Myocyte (in vitro differentiated cells): ENCODE results near the gene KLHDC9. TPM values are rescaled to one million over a fixed set of nuclear protein-coding genes. Genes with fewer than 3 reads are reported as not detected.
"Not testable (repeated sequence)": the region's sequence is repeated elsewhere in the genome, so short reads cannot be mapped to it uniquely, and the experiment has no call there.

Experiments
- DNase-seq: peaks from one replicate; pipeline ENCODE4 v3.0.0-alpha.2; 2012; ENCODE audit warnings: low read depth
- total RNA-seq: library from RNA; depleted of rRNA; stranded (reverse); fragments of >200 nt; gene quantifications from 2 replicates; pipeline ENCODE4 v1.2.3, GENCODE V29; 2014

The KLHDC9 gene
- total RNA-seq, 1 donor from 2014 or later, result 1.1 TPM

DNA sequence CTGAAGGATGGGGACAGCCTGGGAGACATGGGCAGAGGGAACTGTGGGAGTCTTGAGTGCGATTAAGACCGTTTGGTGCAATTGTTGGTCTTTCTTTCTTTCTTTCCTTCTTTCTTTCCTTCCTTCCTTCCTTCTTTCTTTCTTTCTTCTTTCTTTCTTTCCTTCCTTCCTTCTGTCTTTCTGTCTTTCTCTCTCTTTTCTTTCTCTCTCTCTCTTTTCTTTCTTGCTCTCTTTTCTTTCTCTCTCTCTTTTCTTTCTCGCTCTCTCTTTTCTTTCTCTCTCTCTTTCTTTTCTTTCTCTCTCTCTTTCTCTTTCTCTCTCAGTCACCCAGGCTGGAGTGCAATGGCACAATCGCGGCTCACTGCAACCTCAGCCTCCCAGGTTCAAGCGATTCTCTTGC is 2.9 kb upstream of the KLHDC9 start:
- DNase-seq, result no peak

DNA sequence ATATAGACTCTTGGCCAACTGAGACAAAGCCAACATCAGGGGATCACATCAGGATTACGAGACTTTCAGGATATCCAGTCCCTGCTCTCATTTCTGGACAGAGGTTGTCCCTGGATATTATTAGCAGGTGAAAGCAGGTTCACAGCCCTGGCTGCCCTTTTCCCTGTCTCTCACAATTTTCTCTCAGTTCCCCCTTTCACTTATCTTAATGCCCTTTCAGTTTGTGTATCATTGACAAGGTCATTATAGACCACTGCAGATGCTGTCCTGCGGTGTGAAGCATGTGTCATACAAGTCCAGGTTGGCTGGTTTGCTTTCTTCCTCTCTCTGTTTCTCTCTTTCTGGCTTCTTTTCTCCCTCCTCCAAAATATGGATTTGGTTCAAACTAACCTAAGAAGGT is 2.1 kb upstream of the KLHDC9 start:
- no peak for DNase-seq

DNA sequence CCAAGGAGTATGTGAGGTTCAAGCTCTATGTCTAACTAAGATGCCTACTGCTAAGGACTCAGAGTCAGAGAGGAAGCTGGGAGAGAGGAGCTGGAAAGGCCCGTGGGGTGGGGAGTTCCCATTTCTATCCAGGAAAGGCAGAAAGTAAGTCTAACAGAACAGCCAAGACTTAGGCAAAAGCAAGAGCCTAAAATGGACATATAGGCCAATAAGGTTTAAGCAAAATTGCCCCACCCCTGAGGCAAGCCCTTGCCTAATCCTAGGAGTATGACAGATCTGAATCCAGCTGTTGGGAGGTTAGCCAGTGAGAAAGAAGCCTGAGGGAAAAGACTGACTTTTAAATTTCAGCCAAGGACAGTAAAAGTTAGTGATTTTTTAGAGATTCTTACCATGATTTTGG is 1.6 kb upstream of the KLHDC9 start:
- peak; percentile 49 for DNase-seq

DNA sequence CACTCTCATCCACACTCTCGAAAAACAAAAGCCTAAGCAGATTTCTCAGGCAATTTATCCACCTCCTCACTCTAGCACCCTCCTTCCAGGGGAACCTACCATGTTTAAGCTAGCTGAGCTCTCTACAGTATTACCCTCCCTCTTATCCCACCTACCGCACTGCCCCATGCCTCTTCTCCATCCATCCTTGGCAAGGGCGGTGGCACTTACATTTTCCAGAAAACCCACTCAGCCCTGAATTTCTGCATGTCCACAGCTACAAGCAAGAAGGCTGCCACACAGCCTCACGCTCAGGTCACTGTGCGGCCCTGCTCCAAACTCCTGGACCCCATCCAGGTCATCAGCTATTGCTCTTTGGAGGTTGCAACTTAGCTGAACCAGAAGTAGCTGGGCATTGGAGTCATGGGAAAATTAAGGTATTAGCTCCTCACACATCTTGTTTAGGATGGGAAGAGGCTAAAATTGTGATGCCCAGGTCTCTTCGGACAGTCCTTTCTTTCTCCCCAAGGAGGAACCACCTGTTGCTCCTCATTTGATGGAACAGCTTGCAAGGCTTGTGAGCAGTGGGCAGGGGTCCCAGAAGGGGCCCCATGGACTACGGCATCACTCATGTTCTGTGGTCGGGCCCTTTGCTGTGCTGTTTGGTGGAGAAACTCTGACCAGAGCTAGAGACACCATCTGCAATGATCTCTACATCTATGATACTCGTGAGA is 1.1 kb downstream of the KLHDC9 start:
- no peak for DNase-seq

DNA sequence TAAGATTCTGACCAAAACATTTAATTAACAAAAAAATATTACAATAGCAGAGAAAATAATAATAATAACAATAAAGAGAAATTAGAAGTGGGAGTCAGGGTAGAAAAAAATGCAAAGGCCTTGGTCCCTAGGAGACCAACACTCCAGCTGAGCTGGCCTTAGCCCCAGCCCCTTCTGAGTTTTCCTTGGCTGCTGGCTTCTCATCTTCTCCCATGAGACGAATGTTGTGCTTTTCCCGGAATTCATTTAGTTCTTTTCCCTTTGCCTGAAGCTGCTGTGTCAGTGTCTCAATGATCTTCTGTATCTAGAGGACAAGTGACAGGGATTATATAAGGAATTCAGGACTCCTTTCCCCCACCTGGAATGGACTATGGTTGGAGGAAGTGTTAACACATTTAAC is 2.4 kb downstream of the KLHDC9 start:
- no peak for DNase-seq

DNA sequence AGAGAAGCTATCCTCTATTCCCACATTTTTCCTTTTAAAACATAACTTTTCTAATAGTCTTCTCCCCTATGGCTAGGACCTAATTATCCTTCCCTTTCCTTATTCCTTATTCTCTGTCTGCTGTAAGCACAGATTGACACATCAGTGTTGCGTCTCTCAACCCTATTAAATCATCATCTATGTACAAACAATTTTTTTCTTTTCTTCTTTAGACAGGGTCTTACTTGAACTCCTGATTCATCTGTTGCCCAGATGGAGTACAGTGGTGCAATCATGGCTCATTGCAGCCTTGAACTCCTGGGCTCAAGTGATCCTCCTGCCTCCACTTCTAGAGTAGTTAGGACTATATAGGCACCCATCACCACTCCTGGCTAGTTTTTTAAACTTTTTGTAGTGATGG is 8.3 kb downstream of the KLHDC9 start:
- no peak for DNase-seq

DNA sequence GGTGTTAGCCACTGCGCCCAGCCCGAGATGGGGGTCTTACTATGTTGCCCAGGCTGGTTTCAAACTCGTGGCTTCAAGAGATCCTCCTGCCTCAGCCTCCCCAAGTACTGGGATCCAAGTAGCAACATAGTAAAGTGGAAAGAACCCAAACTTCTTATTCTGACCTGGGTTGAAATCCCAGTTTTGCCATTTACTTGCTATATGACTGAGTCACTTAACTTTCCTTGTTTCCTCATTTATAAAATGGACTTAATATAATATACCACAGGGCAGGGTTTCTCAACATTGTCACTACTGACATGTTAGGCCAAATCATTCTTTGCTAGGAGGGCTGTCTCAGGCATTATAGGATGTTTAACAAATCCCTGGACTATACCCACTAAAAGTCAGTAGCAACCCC is 13.0 kb downstream of the KLHDC9 start:
- DNase-seq, result no peak

DNA sequence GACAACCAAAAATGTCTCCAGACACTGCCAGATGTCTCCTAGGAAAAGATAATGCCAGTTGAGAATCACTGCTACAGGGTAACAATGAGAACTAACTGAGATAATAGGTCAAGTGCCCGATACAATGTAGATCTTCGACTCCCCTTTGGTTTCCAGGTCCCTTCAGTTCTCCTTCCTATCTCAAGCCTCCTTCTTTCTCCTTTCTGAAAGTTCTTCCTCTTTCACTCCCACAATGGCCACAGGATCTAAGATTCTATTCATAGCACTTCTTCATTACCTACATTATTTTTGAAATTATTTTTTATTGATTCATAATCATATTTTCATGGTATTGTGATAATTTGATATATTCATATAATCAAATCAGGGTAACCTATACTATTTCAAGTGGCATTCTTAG is 13.4 kb downstream of the KLHDC9 start:
- DNase-seq, result no peak

DNA sequence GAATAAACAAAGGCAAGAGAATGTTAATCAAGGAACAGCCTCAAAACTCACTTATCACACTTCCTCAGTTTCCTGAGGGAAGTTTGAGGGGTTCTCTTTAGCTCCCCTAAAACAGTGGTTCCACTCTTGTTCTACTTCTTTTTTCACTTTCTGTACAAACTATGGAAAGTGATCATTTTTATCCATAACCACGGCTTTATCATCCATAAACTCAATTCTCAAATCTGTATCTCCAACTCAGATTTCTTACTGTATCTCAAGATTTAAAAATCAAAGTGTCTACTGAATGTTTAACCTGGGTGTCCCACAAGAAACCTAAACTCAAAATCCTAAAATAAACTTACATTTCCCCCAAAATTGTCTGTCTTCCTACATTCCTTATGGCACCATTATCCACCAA is 15.8 kb downstream of the KLHDC9 start:
- no peak for DNase-seq

DNA sequence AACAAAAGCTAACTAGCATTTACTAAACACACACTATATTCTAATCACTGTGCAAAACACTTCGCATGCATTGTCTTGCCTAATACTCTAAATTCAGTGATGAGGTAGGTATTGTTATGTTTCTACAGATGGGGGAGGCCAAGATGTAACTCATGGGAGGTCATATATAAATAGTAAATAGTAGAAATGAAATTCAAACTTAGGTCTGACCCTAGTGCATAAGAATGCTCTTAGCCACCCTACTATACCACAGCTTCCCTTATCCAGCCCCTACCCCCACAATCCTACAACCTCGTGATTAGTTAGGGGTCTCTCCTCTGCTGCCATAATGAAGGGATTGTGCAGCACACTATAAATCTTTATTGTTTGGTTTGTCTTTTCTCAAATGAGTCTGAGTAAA is 16.4 kb downstream of the KLHDC9 start:
- no peak for DNase-seq

DNA sequence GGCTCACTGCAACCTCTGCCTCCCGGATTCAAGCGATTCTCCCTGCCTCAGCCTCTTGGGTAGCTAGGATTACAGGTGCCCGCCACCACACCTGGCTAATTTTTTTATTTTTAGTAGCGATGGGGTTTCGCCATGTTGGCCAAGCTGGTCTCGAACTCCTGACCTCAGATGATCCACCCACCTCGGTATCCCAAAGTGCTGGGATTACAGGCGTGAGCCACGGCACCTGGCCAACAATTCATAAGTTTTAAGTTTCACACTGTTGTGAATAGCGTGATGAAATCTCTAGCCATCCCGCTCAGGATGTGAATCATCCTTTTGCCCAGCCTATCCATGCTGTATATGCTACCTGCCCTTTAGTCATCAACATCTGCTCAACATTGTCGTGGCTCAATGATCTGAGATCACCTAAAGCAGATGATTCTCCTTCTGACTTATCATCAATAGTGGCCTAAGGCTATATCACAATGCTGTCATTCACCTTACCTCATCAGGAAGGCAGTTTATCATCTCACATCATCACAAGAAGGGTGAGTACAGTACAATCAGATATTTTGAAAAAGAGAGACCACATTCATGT is 17.1 kb downstream of the KLHDC9 start:
- peak; percentile 34 for DNase-seq

DNA sequence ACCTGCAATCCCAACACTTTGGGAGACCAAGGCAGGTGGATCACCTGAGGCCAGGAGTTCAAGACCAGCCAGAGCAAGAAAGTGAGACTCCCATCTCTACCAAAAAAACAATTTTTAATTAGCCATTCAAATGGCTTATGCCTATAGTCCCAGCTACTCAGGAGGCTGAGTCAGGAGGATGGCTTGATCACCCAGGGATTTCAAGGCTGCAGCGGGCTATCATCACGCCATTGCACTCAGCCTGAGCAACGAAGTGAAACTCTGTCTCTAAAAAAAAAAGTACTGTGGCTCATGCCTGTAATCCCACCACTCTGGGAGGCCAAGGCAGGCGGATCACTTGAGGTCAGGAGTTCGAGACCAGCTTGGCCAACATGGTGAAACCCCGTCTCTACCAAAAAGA is 17.8 kb downstream of the KLHDC9 start:
- DNase-seq, result not testable (repeated sequence)

DNA sequence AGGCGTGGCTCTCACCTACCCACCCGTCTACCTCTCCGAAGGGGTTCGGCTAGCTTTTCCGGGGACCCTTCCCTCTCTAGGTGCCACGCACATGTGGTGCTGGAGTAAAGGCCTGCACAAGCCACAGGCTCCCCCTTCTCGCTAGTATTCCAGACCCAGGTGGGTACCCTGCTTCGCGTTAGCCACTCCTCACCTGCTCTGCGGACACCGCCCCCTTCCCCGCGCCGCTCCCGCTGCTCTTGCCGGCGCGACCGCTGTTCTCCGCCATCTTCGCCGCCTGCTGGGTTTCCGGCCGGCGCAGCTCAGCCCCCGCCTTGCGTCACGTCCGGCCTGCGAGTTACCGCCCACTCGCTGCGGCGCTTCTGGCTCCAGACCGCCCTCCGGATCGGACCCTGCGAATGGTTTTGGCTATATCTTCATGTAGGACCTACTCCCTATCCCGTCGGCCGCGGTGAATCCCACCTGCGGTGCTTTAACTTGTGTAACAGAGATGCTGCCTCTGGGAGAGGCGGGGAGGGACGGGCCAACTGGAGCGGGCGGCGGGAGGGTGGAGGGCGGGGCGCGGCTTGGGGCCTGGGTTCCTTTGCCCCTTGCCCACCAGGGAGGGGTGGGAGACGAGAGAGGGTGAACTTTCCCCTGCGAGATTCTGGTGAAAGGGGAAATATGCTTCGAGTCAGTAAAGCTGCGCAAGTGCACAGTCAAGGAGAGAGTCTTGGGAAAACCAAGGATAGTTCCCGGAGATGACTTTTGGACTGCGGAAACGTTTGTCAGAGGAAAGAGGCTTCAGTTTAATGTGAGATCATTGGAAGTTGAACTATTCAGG is 19.8 kb downstream of the KLHDC9 start, which contains the start of the genes NIT1 and PFDN2:
Gene NIT1, plus strand, starts transcription at position 347 of the 823 bp plus-strand sequence. Its CDS starts 72 bp downstream, at position 419.
Gene PFDN2, minus strand, starts transcription at position 279 of the 823 bp plus-strand sequence. Its CDS starts 11 bp downstream, at position 268.
- DNase-seq, result peak; percentile 81

DNA sequence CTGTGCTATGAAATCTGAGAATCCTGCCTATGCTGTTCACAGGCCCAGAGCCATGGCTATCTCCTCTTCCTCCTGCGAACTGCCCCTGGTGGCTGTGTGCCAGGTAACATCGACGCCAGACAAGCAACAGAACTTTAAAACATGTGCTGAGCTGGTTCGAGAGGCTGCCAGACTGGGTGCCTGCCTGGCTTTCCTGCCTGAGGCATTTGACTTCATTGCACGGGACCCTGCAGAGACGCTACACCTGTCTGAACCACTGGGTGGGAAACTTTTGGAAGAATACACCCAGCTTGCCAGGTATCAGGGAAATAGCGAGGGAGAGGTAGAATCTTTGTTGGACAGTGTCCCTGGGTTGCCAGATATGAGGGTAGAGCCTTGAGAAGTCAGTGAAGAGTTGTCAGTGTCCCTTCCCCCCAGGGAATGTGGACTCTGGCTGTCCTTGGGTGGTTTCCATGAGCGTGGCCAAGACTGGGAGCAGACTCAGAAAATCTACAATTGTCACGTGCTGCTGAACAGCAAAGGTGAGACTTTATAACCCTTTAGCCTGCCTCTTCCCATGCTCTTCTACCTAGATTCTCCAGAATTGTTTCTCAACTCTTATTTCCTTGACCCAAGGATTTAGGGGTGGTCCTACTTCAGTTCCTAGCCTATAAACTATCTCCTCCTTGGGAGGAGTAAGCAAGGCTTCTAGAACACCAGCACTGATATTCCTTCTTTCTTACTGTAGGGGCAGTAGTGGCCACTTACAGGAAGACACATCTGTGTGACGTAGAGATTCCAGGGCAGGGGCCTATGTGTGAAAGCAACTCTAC is 21.1 kb downstream of the KLHDC9 start:
- DNase-seq, result peak; percentile 41

DNA sequence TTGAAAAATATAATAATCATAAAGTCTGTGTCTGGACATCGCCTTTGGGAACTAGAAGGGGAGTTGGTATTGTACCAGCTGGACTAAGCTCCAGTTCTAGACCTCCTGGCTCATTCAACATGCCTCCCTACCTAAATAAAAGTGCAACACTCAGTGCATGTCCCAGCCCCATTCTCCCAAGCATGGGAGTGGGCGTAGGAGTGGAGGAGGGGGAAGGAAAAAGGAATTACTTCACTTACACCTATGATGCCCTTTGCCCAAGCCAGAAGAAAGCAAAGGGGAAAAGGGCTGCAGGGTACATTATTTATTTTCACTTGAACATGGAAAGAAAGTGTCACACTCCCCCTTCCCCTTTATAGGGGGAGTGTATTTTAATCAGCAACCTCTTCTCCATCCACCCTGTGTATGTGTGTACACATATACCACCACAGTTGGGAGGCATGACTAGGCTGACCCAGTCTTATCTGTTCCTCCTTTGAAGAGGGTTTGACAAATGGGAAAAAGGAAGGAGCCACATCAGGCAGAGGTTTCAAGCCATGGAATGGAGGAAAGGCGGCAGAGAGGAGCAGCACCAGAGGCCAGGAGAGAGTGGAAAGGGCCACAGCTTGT is 23.0 kb downstream of the KLHDC9 start:
- DNase-seq, result no peak

DNA sequence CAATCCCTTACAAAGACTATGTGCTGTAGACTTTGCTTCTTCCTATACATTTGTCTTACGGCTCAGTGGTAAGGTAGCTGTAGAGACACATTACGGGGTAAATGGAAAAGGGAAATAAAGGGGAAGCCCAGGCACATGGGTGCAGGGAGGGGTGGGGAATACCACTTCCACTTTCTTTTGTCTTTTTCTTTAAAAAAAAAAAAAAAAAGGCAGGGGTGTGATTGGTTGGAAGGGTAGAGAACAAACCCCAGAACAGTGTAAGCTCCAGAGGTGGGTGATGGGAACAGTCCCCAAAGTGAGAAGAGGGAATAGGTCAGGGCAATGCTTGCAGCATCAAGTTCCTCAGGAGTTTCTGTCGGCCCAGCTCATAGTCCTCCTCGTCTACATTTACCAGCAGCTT is 23.7 kb downstream of the KLHDC9 start:
- no peak for DNase-seq

DNA sequence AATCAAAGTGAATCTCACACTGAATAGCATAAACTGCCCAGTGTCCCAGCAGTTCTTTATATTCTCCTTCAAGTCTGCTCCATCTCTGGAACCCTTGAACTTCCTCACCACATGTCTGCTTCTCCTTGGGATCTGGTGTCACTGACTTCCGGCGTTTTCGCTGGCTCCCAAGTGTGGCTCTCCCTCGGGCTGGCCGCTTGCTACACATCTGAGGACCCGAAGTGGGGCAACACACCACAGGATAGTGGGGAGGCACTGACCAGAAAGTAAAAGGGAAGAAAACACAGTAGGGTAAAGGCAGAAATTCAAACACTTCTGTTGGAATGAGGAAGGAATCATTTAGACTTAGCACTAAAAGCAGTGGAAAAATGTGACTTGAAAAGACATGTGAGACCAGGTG is 24.8 kb downstream of the KLHDC9 start:
- no peak for DNase-seq

DNA sequence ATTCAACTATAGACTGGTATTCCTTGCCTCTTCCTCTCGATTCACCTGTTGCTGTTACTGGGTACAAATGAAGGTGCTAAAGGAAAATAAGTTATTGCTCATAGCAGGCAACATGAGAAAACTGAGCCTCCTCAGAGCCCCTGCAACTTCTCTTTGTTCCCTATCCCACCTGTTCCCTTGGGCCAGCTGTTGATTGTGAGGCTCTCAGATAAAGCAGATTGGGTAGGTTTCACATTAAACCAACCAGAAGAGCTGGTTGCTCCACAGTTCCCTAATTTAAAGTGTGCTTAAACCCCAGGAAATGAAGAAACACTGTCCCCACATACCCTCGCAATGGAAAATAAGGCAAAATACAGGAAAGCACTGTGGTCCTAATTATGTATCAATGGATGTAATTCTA is 29.5 kb downstream of the KLHDC9 start:
- peak; percentile 72 for DNase-seq

DNA sequence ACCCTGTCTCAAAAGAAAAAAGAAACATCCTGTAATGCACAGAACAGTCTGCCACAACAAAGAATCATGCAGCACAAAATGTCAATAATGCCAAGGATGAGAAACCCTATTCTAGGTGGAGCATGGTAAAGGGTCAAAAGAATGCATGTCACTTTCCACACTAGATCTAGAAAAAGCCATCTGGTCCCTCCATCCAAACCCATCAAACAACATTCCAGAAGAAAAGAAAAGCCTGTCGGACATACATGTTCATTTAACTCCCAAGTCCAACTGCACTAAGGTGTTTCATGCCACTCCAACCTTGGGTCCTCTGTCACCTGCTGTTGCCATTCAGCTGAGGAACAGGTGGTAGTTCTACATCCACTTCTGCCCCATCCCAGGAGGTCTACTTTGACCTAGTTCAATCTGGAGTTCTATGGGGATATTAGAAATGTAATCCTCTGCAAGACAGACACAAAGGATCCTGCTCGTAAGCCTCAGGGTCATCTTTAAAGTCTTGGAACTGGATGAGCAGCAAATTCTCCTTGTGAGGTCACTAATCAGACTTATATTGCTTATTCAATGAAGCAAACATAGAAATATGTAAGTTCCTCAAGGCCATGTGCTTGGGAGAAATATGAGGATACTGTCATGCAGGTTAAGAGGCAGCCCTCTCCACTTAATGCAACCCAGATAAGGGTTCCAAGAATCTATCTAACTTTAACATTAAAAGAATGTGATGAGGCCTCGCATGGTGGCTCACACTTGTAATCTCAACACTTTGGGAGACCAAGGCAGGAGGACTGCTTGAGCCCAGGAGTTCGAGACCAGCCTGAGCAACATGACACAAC is 30.6 kb downstream of the KLHDC9 start:
- peak; percentile 61 for DNase-seq

DNA sequence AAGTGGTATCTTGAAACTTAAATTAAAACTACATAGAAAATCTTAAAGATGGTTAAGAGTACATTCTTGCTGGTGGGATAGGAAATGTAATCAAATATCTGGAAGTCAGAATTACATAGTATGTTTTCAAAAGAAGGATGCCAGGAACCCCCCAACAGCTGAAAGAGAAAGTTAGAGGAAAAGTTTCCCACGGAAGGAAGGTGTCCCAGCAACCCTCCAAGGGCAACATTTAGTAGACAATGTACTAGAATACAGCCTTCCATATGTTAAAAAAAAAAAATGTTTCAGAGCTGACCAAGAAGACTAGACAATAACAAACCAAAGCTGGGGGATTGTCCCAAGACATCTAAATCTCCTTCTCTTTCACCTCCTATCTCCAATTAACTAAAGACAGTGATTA is 32.1 kb downstream of the KLHDC9 start:
- no peak for DNase-seq
